H1 (cell line): ENCODE data around the gene NAP1L5. TPM values are rescaled to one million over a fixed set of nuclear protein-coding genes. Genes with fewer than 3 reads are reported as not detected.

Experiments used
- CTCF ChIA-PET: fragments of 300-600 bp; sonication (Branson Sonifier 250); formaldehyde crosslinking; loops from one replicate; lab custom pipeline; 2021; ENCODE audit not compliant: partially characterized antibody; lab: Charles Lee
- POLR2A ChIA-PET: fragments of 300-600 bp; sonication (Branson Sonifier 250); formaldehyde crosslinking; loops from one replicate; lab custom pipeline; 2021; ENCODE audit warnings: inconsistent platforms; ENCODE audit not compliant: partially characterized antibody; lab: Charles Lee
- DNase-seq, 2 experiments: peaks; one replicate each; pipeline versions ENCODE4 v3.0.0 to v3.0.0-alpha.2; 2010 to 2022; ENCODE audit warnings: low spot score in 2 of 2, low read depth in 1 of 2, mixed read lengths in 1 of 2
- FAIRE-seq: peaks from 2 replicates; lab custom pipeline; 2011; peaks lifted over from hg19 to GRCh38; lab: Jason Lieb, UNC
- H2AFZ ChIP-seq: 2 replicates; pipeline ENCODE4 v1.8.1; 2012; ENCODE audit warnings: low read length, inconsistent platforms
- H2AK5ac ChIP-seq: 2 replicates; pipeline ENCODE4 v1.6.1; 2013; ENCODE audit warnings: low read depth, low read length
- H2BK120ac ChIP-seq: replicated peaks from 2 replicates; pipeline ENCODE3; 2013; ENCODE audit warnings: low read depth, low read length, inconsistent platforms
- H2BK12ac ChIP-seq: 2 replicates; pipeline ENCODE4 v1.6.1; 2013; ENCODE audit warnings: low read depth, low read length
- H2BK15ac ChIP-seq: 2 replicates; pipeline ENCODE4 v1.6.1; 2013; ENCODE audit warnings: low read length
- H2BK20ac ChIP-seq: 2 replicates; pipeline ENCODE4 v1.6.1; 2013; ENCODE audit warnings: low read length
- H2BK5ac ChIP-seq: 2 replicates; pipeline ENCODE4 v1.6.1; 2013; ENCODE audit warnings: low read depth, low read length
- H3K14ac ChIP-seq: 2 replicates; pipeline ENCODE4 v1.6.1; 2013; ENCODE audit warnings: inconsistent platforms; ENCODE audit not compliant: insufficient read length
- H3K18ac ChIP-seq: 2 replicates; pipeline ENCODE4 v1.6.1; 2013; ENCODE audit warnings: low read length; ENCODE audit errors: extremely low read depth
- H3K23ac ChIP-seq: 2 replicates; pipeline ENCODE4 v1.6.1; 2013; ENCODE audit warnings: inconsistent platforms; ENCODE audit not compliant: insufficient read length
- H3K23me2 ChIP-seq: 2 replicates; pipeline ENCODE4 v1.6.1; 2013; ENCODE audit warnings: low read depth, low read length
- H3K27ac ChIP-seq: 2 replicates; pipeline ENCODE4 v1.6.1; 2011; ENCODE audit warnings: low read depth, low read length, inconsistent platforms
- H3K27me3 ChIP-seq, 4 experiments: replicated peaks in 1 of 4; 1 replicate in 1 of 4; 2 replicates in 3 of 4; pipeline versions ENCODE4 v1.6.1 to v1.8.1; 2011 to 2013; ENCODE audit warnings: low read length in 3 of 4, mild to moderate bottlenecking in 3 of 4, inconsistent platforms in 2 of 4, mixed read lengths in 2 of 4, moderate library complexity in 1 of 4; ENCODE audit not compliant: control insufficient read depth in 3 of 4, insufficient read depth in 3 of 4; ENCODE audit errors: extremely low read depth in 1 of 4
- H3K36me3 ChIP-seq, 4 experiments: 2 replicates each; pipeline versions ENCODE4 v1.6.1 to v1.8.1; 2011 to 2013; ENCODE audit warnings: mild to moderate bottlenecking in 4 of 4, low read length in 3 of 4, moderate library complexity in 2 of 4, control low read depth in 1 of 4, inconsistent platforms in 1 of 4; ENCODE audit not compliant: insufficient read depth in 4 of 4, control insufficient read depth in 2 of 4
- H3K4ac ChIP-seq: replicated peaks from 2 replicates; pipeline ENCODE3; 2013; ENCODE audit warnings: low read length, low read depth, mixed read lengths, inconsistent platforms; ENCODE audit not compliant: insufficient read length
- H3K4me1 ChIP-seq, 4 experiments: replicated peaks in 1 of 4; 1 replicate in 1 of 4; 2 replicates in 3 of 4; pipeline versions ENCODE4 v1.6.1 to v1.8.1; 2011 to 2013; ENCODE audit warnings: low read length in 3 of 4, inconsistent platforms in 2 of 4, mixed read lengths in 1 of 4; ENCODE audit not compliant: insufficient read depth in 4 of 4, control insufficient read depth in 3 of 4
- H3K4me2 ChIP-seq, 2 experiments: 2 replicates each; pipeline versions ENCODE4 v1.6.1 to v1.8.1; 2011 to 2013; ENCODE audit warnings: low read depth in 2 of 2, low read length in 2 of 2, control low read depth in 1 of 2, inconsistent platforms in 1 of 2, mild to moderate bottlenecking in 1 of 2; ENCODE audit not compliant: insufficient read depth in 1 of 2
- H3K4me3 ChIP-seq, 4 experiments: fragments of 200-600, 300-600 bp in 1 of 4; sonication (generic), shearing (Covaris generic), sonication (Bioruptor Twin) in 1 of 4; 2 replicates each; pipeline versions ENCODE4 v1.5.1 to v1.8.1; 2011 to 2016; ENCODE audit warnings: low read length in 4 of 4, low read depth in 3 of 4, control low read depth in 2 of 4, inconsistent platforms in 2 of 4, mild to moderate bottlenecking in 2 of 4, mixed read lengths in 1 of 4, moderate library complexity in 1 of 4; ENCODE audit not compliant: insufficient read depth in 2 of 4; ENCODE audit errors: extremely low read depth in 1 of 4
- H3K56ac ChIP-seq: replicated peaks from 2 replicates; pipeline ENCODE3; 2013; ENCODE audit warnings: low read depth, mild to moderate bottlenecking, mixed read lengths, low read length, inconsistent platforms; ENCODE audit not compliant: insufficient read length
- H3K79me1 ChIP-seq: 2 replicates; pipeline ENCODE4 v1.6.1; 2013; ENCODE audit warnings: low read depth, low read length, control low read depth
- H3K79me2 ChIP-seq, 2 experiments: 2 replicates each; pipeline versions ENCODE4 v1.6.1 to v1.8.1; 2012 to 2013; ENCODE audit warnings: low read length in 2 of 2, mild to moderate bottlenecking in 2 of 2, inconsistent platforms in 1 of 2; ENCODE audit not compliant: insufficient read depth in 2 of 2, control insufficient read depth in 1 of 2
- H3K9ac ChIP-seq, 4 experiments: replicated peaks in 1 of 4; 1 replicate in 1 of 4; 2 replicates in 3 of 4; pipeline versions ENCODE4 v1.6.1 to v1.8.1; 2011 to 2013; ENCODE audit warnings: low read depth in 3 of 4, low read length in 3 of 4, control low read depth in 2 of 4, mild to moderate bottlenecking in 2 of 4, moderate library complexity in 2 of 4, inconsistent platforms in 1 of 4; ENCODE audit errors: extremely low read depth in 1 of 4
- H3K9me3 ChIP-seq, 2 experiments: 2 replicates each; pipeline versions ENCODE4 v1.6.1 to v1.8.1; 2012 to 2013; ENCODE audit warnings: mild to moderate bottlenecking in 2 of 2, moderate library complexity in 2 of 2, control low read depth in 1 of 2, inconsistent platforms in 1 of 2, low read depth in 1 of 2, low read length in 1 of 2, mixed read lengths in 1 of 2; ENCODE audit not compliant: insufficient read depth in 2 of 2
- H4K20me1 ChIP-seq, 2 experiments: replicated peaks in 1 of 2; 2 replicates each; pipeline versions ENCODE3 to v1.8.1; 2011 to 2013; ENCODE audit warnings: inconsistent platforms in 2 of 2, low read length in 2 of 2, mild to moderate bottlenecking in 1 of 2; ENCODE audit not compliant: insufficient read depth in 2 of 2, control insufficient read depth in 1 of 2
- H4K5ac ChIP-seq: 2 replicates; pipeline ENCODE4 v1.6.1; 2013; ENCODE audit warnings: low read length, low read depth, mixed read lengths, inconsistent platforms; ENCODE audit not compliant: insufficient read length
- H4K8ac ChIP-seq: 2 replicates; pipeline ENCODE4 v1.8.0; 2013; ENCODE audit warnings: mild to moderate bottlenecking, moderate library complexity, low read length, inconsistent platforms; ENCODE audit not compliant: insufficient read depth; ENCODE audit errors: extremely low read depth
- H4K91ac ChIP-seq: replicated peaks from 2 replicates; pipeline ENCODE3; 2013; ENCODE audit warnings: low read length, mixed read lengths, inconsistent platforms; ENCODE audit not compliant: insufficient read length
- BACH1 ChIP-seq: IDR thresholded peaks from 2 replicates; pipeline ENCODE4 v1.6.1; 2012; ENCODE audit warnings: low read length, improper control_type of control experiment
- CTBP2 ChIP-seq: IDR thresholded peaks from 2 replicates; pipeline ENCODE4 v1.7.0; 2011; ENCODE audit warnings: borderline replicate concordance, mild to moderate bottlenecking, moderate library complexity, mixed read lengths, low read length; ENCODE audit not compliant: insufficient read depth, insufficient read length
- JUND ChIP-seq: IDR thresholded peaks from 2 replicates; pipeline ENCODE4 v1.6.1; 2011; ENCODE audit warnings: mild to moderate bottlenecking, improper control_type of control experiment, low read length
- RBBP5 ChIP-seq: IDR thresholded peaks from 2 replicates; pipeline ENCODE4 v1.7.1; 2012; ENCODE audit warnings: low read depth, mild to moderate bottlenecking, inconsistent platforms, low read length, moderate library complexity, borderline replicate concordance
- SIRT6 ChIP-seq: IDR thresholded peaks from one replicate; pipeline ENCODE4 v1.7.1; 2012; ENCODE audit warnings: low read length, inconsistent platforms
- SIX5 ChIP-seq: IDR thresholded peaks from 2 replicates; pipeline ENCODE4 v1.6.1; 2011; ENCODE audit warnings: mild to moderate bottlenecking, low read depth, low read length
- SRF ChIP-seq: IDR thresholded peaks from 2 replicates; pipeline ENCODE4 v1.6.1; 2011; ENCODE audit warnings: mild to moderate bottlenecking, low read depth, low read length, moderate library complexity
- TAF7 ChIP-seq: optimal IDR thresholded peaks from 2 replicates; pipeline ENCODE3; 2011; ENCODE audit warnings: low read depth, mild to moderate bottlenecking, inconsistent platforms, low read length, moderate library complexity, borderline replicate concordance
- YY1 ChIP-seq: IDR thresholded peaks from 2 replicates; pipeline ENCODE4 v1.6.1; 2011; ENCODE audit warnings: low read depth, mild to moderate bottlenecking, low read length
- WGBS, 2 experiments: shearing (Covaris generic) in 1 of 2; methylation state at CpG; one replicate each; pipeline versions ENCODE4 v1.1.6 to v1.1.7; 2013 to 2015; ENCODE audit warnings: low lambda C conversion rate in 2 of 2, mixed read lengths in 2 of 2, inconsistent platforms in 1 of 2, low coverage in 1 of 2, missing lambda C conversion rate in 1 of 2; ENCODE audit not compliant: insufficient replicate concordance in 2 of 2, insufficient coverage in 1 of 2, insufficient read length in 1 of 2; ENCODE audit errors: extremely low coverage in 1 of 2, missing lambda C conversion rate in 1 of 2; 5-methylcytosine and 5-hydroxymethylcytosine counted together
- polyA plus RNA-seq, 7 experiments: library from polyadenylated mRNA; depleted of rRNA in 3 of 7; stranded (reverse) in 5 of 7; unstranded in 2 of 7; fragments of >200 nt in 5 of 7; fragments of 200-250 nt in 2 of 7; gene quantifications; 1 replicate in 5 of 7; 2 replicates in 1 of 7; 4 replicates in 1 of 7; pipeline versions ENCODE4 v1.2.1 to v1.2.3, GENCODE V29; 2011 to 2013; ENCODE audit warnings: missing spikeins in 2 of 7, mixed read lengths in 2 of 7
- total RNA-seq: library from RNA; stranded (reverse); fragmentation: NEBNext Ultra II Directional; extraction: Animal tissue kit (Norgen Biotek cat#: 25700); gene quantifications from 2 replicates; pipeline ENCODE4 v1.2.1, GENCODE V29; 2021
- TF ChIP-seq, protein P1 (sequence below): IDR thresholded peaks from 2 replicates; pipeline ENCODE4 v1.6.1; 2012; ENCODE audit warnings: inconsistent platforms
- TF ChIP-seq, protein P2 (sequence below), 3 experiments: IDR thresholded peaks; 1 replicate in 2 of 3; 2 replicates in 1 of 3; pipeline versions ENCODE4 v1.5.1 to v1.6.1; 2011; ENCODE audit warnings: low read length in 3 of 3, mild to moderate bottlenecking in 3 of 3, inconsistent platforms in 2 of 3, low read depth in 1 of 3, moderate library complexity in 1 of 3; ENCODE audit not compliant: insufficient read depth in 1 of 3; ENCODE audit errors: control extremely low read depth in 1 of 3

NAP1L5 gene
- total and polyA plus RNA-seq, 2 of the 8 experiments (the other 6 are each of a cell fraction or from before 2014, with no cell fraction given), result 1.3 to 2.7 TPM

DNA sequence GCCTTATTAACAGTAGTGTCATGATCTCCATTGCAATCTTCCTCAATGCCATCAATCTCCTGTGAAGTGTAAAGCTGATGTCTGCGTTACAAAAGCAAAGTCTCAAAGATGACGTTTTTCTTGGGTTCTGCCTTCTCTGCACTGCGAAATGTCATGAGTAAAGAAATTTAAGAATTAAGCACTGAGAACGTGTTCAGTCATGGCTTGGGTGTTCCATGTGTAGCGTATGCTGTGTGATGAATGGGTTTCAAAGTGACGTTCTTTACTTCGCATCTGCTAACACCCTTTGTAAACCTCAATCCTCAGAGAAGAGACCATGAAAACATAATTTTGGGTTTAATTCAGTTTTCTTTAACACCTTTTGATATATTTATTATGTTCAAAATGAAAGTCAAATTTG lies 999 bp downstream of the NAP1L5 start:
- Histone ChIP-seq H3K27me3 (peaks cover 0 to 4% (median 1%) of the 10 kb centered on the region in 4 experiments; a peak in 3 of 7 replicates), H2BK12ac (no peak overlapping the region), H3K9ac (no peak overlapping the region), H3K23me2 (peaks cover 3% of the 10 kb centered on the region; the same call in 1 of the 2 replicates), H4K20me1 (no peaks in the 10 kb centered on the region), H3K79me1 (no peaks in the 10 kb centered on the region), H3K9me3 (no peaks in the 10 kb centered on the region), H3K23ac (no peak overlapping the region), H3K4me2 (peak overlapping the region in 1 of 2 experiments; percentile 65; a peak in 1 of 4 replicates), H3K4me1 (no peaks in the 10 kb centered on the region; a peak in 1 of 7 replicates), H2AK5ac (no peak overlapping the region), H2BK5ac (no peak overlapping the region), H4K8ac (no peak overlapping the region), H3K4me3 (peak overlapping the region in 1 of 4 experiments; percentile 72; a peak in 2 of 8 replicates), H2BK120ac (no peak overlapping the region), H2AFZ (0 out of 2 replicates have a peak overlapping the region, but pooled peaks have one; percentile 2), H2BK15ac (no peak overlapping the region), H4K5ac (no peak overlapping the region), H3K79me2 (no peaks in the 10 kb centered on the region), H4K91ac (no peak overlapping the region), H3K14ac (no peak overlapping the region), H2BK20ac (no peak overlapping the region), H3K18ac (no peak overlapping the region), H3K36me3 (no peaks in the 10 kb centered on the region), H3K56ac (no peak overlapping the region), H3K27ac (no peak overlapping the region), H3K4ac (no peak overlapping the region)
- no peak for DNase-seq
- ChIA-PET CTCF (no interaction called here), POLR2A (no interaction called here)
- peak; percentile 28 for FAIRE-seq
- 88% methylated on average over 7 of the region's 7 CpGs; no CpG with 5 or more reads in 1 of the 2 experiments for WGBS, 2 experiments
- no peak for TF ChIP-seq RBBP5
- no peak for TF ChIP-seq SRF
- TF ChIP-seq BACH1, result no peak
- no peak for TF ChIP-seq TAF7
- no peak for TF ChIP-seq SIRT6
- no peak for TF ChIP-seq JUND
- TF ChIP-seq YY1, result no peak
- no peak for TF ChIP-seq CTBP2
- TF ChIP-seq, protein P1, sequence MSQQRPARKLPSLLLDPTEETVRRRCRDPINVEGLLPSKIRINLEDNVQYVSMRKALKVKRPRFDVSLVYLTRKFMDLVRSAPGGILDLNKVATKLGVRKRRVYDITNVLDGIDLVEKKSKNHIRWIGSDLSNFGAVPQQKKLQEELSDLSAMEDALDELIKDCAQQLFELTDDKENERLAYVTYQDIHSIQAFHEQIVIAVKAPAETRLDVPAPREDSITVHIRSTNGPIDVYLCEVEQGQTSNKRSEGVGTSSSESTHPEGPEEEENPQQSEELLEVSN, result no peak
- TF ChIP-seq, protein P2, sequence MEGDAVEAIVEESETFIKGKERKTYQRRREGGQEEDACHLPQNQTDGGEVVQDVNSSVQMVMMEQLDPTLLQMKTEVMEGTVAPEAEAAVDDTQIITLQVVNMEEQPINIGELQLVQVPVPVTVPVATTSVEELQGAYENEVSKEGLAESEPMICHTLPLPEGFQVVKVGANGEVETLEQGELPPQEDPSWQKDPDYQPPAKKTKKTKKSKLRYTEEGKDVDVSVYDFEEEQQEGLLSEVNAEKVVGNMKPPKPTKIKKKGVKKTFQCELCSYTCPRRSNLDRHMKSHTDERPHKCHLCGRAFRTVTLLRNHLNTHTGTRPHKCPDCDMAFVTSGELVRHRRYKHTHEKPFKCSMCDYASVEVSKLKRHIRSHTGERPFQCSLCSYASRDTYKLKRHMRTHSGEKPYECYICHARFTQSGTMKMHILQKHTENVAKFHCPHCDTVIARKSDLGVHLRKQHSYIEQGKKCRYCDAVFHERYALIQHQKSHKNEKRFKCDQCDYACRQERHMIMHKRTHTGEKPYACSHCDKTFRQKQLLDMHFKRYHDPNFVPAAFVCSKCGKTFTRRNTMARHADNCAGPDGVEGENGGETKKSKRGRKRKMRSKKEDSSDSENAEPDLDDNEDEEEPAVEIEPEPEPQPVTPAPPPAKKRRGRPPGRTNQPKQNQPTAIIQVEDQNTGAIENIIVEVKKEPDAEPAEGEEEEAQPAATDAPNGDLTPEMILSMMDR (IDR thresholded peaks at IDR 0.05; ENCODE audit: control extremely low read depth in 1 of 3, insufficient read depth in 1 of 3, low read depth in 1 of 3, low read length in 3 of 3), result no peak
- TF ChIP-seq SIX5, result no peak
